A549 (cell line): ENCODE measurements around the gene FADS6. TPM values are rescaled to one million over a fixed set of nuclear protein-coding genes. Genes with fewer than 3 reads are reported as not detected.

ENCODE experiments used
- ATAC-seq, 2 experiments: fragments of 200-7000 bp in 1 of 2; fragments of >200 bp in 1 of 2; cut with Nextera tagmentation in 1 of 2; cut with Tn5 transposase in 1 of 2; 3 replicates each; pipeline versions ENCODE4 v1.8.0 to v1.9.1; 2018 to 2020; ENCODE audit warnings: mild to moderate bottlenecking in 1 of 2, moderate library complexity in 1 of 2
- CTCF ChIA-PET: fragments of 300-600 bp; sonication (Branson Sonifier 250); formaldehyde crosslinking; extraction: SDS; loops from one replicate; lab custom pipeline; 2021; ENCODE audit warnings: antibody characterized with exemption, inconsistent platforms; lab: Yijun Ruan, JAX
- POLR2A ChIA-PET: fragments of 350-600 bp; formaldehyde crosslinking; extraction: SDS; loops from one replicate; lab custom pipeline; 2021; ENCODE audit warnings: antibody characterized with exemption, inconsistent platforms; lab: Yijun Ruan, JAX
- DNase-seq, 2 experiments: peaks; one replicate each; pipeline versions ENCODE4 v3.0.0 to v3.0.0-alpha.2; 2011 to 2016; ENCODE audit warnings: low read depth in 1 of 2, low spot score in 1 of 2
- FAIRE-seq: peaks from 2 replicates; lab custom pipeline; 2011; peaks lifted over from hg19 to GRCh38; lab: Jason Lieb, UNC
- H3K27ac ChIP-seq, 2 experiments: fragments of >200 bp; sonication (Bioruptor Twin); formaldehyde crosslinking; 3 replicates each; pipeline ENCODE4 v1.5.1; 2016 to 2017
- H3K4me1 ChIP-seq: fragments of >200 bp; sonication (Bioruptor Twin); formaldehyde crosslinking; 3 replicates; pipeline ENCODE4 v1.6.1; 2016
- H3K4me2 ChIP-seq: fragments of >200 bp; sonication (Bioruptor Twin); formaldehyde crosslinking; 3 replicates; pipeline ENCODE4 v1.6.1; 2016
- H3K4me3 ChIP-seq: fragments of >200 bp; sonication (Bioruptor Twin); formaldehyde crosslinking; 3 replicates; pipeline ENCODE4 v1.5.1; 2016
- H3K9me3 ChIP-seq: fragments of >200 bp; sonication (Bioruptor Twin); formaldehyde crosslinking; 3 replicates; pipeline ENCODE4 v1.6.1; 2016
- BHLHE40 ChIP-seq: IDR thresholded peaks from 2 replicates; pipeline ENCODE4 v1.6.1; 2012; ENCODE audit warnings: low read depth, low read length, inconsistent platforms
- CBX2 ChIP-seq: fragments of 200-600 bp; sonication (generic); IDR thresholded peaks from 2 replicates; pipeline ENCODE4 v1.6.1; 2016; ENCODE audit warnings: low read depth, mild to moderate bottlenecking, borderline replicate concordance
- CHD4 ChIP-seq: fragments of 200-600 bp; sonication (generic); IDR thresholded peaks from 2 replicates; pipeline ENCODE4 v1.6.1; 2016; ENCODE audit warnings: antibody characterized with exemption, mild to moderate bottlenecking, borderline replicate concordance
- EHF ChIP-seq: fragments of 250-450 bp; sonication (Bioruptor Pico); IDR thresholded peaks from 2 replicates; pipeline ENCODE4 v1.5.0; 2020; ENCODE audit warnings: mild to moderate bottlenecking
- EHMT2 ChIP-seq: fragments of 200-600 bp; sonication (generic); IDR thresholded peaks from 2 replicates; pipeline ENCODE4 v1.6.1; 2016; ENCODE audit warnings: antibody characterized with exemption, low read depth, mild to moderate bottlenecking, moderate library complexity
- ELK1 ChIP-seq: fragments of 150-350 bp; IDR thresholded peaks from 2 replicates; pipeline ENCODE4 v1.6.1; 2014; ENCODE audit warnings: low read depth, mild to moderate bottlenecking, low read length
- GATA3 ChIP-seq: IDR thresholded peaks from 2 replicates; pipeline ENCODE4 v1.6.1; 2012; ENCODE audit warnings: borderline replicate concordance
- HMGXB4 ChIP-seq: fragments of 250-450 bp; sonication (Bioruptor Pico); IDR thresholded peaks from 2 replicates; pipeline ENCODE4 v1.5.0; 2021; ENCODE audit warnings: mild to moderate bottlenecking, moderate library complexity, borderline replicate concordance
- JUN ChIP-seq, 2 experiments: fragments of >200 bp; sonication (Bioruptor Twin); formaldehyde crosslinking; IDR thresholded peaks; 2 replicates in 1 of 2; 3 replicates in 1 of 2; pipeline ENCODE4 v1.6.1; 2016 to 2017
- KDM1A ChIP-seq: fragments of 200-600 bp; sonication (generic); IDR thresholded peaks from 2 replicates; pipeline ENCODE4 v1.6.1; 2016; ENCODE audit warnings: low read depth, mild to moderate bottlenecking
- MAFK ChIP-seq: fragments of 450-650 bp; IDR thresholded peaks from 2 replicates; pipeline ENCODE4 v1.6.1; 2014; ENCODE audit not compliant: partially characterized antibody
- MYC ChIP-seq: IDR thresholded peaks from 2 replicates; pipeline ENCODE4 v1.6.1; 2012; ENCODE audit warnings: mild to moderate bottlenecking, inconsistent platforms, low read length, improper control_type of control experiment, borderline replicate concordance
- NFE2L2 ChIP-seq: fragments of 150-350 bp; conservative IDR thresholded peaks from 2 replicates; pipeline ENCODE4 v1.6.1; 2014; ENCODE audit warnings: low read length
- NR3C1 ChIP-seq: fragments of >200 bp; sonication (Bioruptor Twin); formaldehyde crosslinking; IDR thresholded peaks from 3 replicates; pipeline ENCODE4 v1.6.1; 2017
- POLR2A ChIP-seq: IDR thresholded peaks from 2 replicates; pipeline ENCODE4 v1.6.1; 2012; ENCODE audit warnings: mild to moderate bottlenecking, low read length
- RNF2 ChIP-seq: fragments of 200-600 bp; sonication (generic); IDR thresholded peaks from 2 replicates; pipeline ENCODE4 v1.6.1; 2016; ENCODE audit warnings: low read depth, mild to moderate bottlenecking, antibody characterized with exemption, moderate library complexity, borderline replicate concordance
- TP53 ChIP-seq: fragments of 250-450 bp; sonication (Bioruptor Pico); IDR thresholded peaks from 2 replicates; pipeline ENCODE4 v1.5.0; 2021; ENCODE audit warnings: mild to moderate bottlenecking, moderate library complexity
- USF2 ChIP-seq: fragments of 450-650 bp; IDR thresholded peaks from 2 replicates; pipeline ENCODE4 v1.6.1; 2014; ENCODE audit warnings: antibody characterized with exemption
- ZC3H11A ChIP-seq: fragments of 450-650 bp; IDR thresholded peaks from 2 replicates; pipeline ENCODE4 v1.6.1; 2014; ENCODE audit warnings: antibody characterized with exemption, mild to moderate bottlenecking
- ZFP36 ChIP-seq: fragments of 450-650 bp; IDR thresholded peaks from 2 replicates; pipeline ENCODE4 v1.6.1; 2014; ENCODE audit warnings: borderline replicate concordance; ENCODE audit not compliant: partially characterized antibody
- WGBS: methylation state at CpG from one replicate; pipeline ENCODE4 v1.1.6; 2017; ENCODE audit errors: missing lambda C conversion rate; 5-methylcytosine and 5-hydroxymethylcytosine counted together
- polyA plus RNA-seq, 4 experiments: library from polyadenylated mRNA; depleted of rRNA in 3 of 4; stranded (reverse); fragments of >200 nt; fragmentation: RNase III in 1 of 4; extraction: RNeasy Plus Mini Kit Qiagen cat#74134 plus additional on column Dnase treatment in 1 of 4; gene quantifications; 2 replicates in 3 of 4; 3 replicates in 1 of 4; pipeline ENCODE4 v1.2.3, GENCODE V29; 2011 to 2017

FADS6 gene
- polyA plus RNA-seq, 2 of the 4 experiments (the other 2 are of a cell fraction), result 0.04 TPM; not detected in 1

GRCh38 chr17:74846621-74847020 is 46.8 kb downstream of the FADS6 start:
- Histone ChIP-seq H3K4me3 (no peak overlapping the region), H3K4me1 (peaks cover 4% of the 10 kb centered on the region; the same call in 1 of the 3 replicates), H3K9me3 (no peaks in the 10 kb centered on the region), H3K27ac (no peak overlapping the region), H3K4me2 (no peak overlapping the region)
- 86% methylated on average over 16 of the region's 16 CpGs for WGBS
- ChIA-PET CTCF (interaction anchor here (0.6 to 42.4 kb wide), 6 partner anchors 8 to 701 kb away, joined by 4 to 1302 read pairs (median 4); partner anchors contain the start of genes FDXR, GRIN2C, NAT9 and OTOP2), POLR2A (interaction anchor here (1.1 to 1.6 kb wide), 2 partner anchors 12 to 26 kb away, joined by 3 to 4 read pairs; partner anchors contain the start of gene FDXR)
- DNase-seq, result no peak
- no peak for ATAC-seq
- TF ChIP-seq KDM1A, result no peak
- TF ChIP-seq HMGXB4, result no peak
- no peak for TF ChIP-seq MAFK
- no peak for TF ChIP-seq RNF2
- no peak for TF ChIP-seq EHF (CRISPR knock-in tag)
- no peak for TF ChIP-seq USF2
- no peak for TF ChIP-seq ZC3H11A
- no peak for TF ChIP-seq NR3C1
- TF ChIP-seq CHD4, result no peak
- TF ChIP-seq CBX2, result no peak
- TF ChIP-seq EHMT2, result no peak
- no peak for TF ChIP-seq POLR2A
- TF ChIP-seq BHLHE40, result no peak
- no peak for FAIRE-seq

GRCh38 chr17:74843352-74843627 is 50.1 kb downstream of the FADS6 start:
- Histone ChIP-seq H3K9me3 (no peaks in the 10 kb centered on the region), H3K4me1 (peaks cover 4% of the 10 kb centered on the region; the same call in 1 of the 3 replicates), H3K4me3 (peak overlapping the region; percentile 50), H3K4me2 (peak overlapping the region; percentile 81), H3K27ac (peak overlapping the region; percentile 82 to 89; a peak in 5 of 6 replicates)
- TF ChIP-seq JUN (IDR thresholded peaks at IDR 0.05) (no peak), MYC (no peak), TP53 (no peak), ELK1 (no peak), NFE2L2 (no peak), ZC3H11A (no peak), GATA3 (no peak), ZFP36 (no peak)
- POLR2A ChIA-PET, result interaction anchor here (0.6 to 2.8 kb wide), 10 partner anchors 13 to 169 kb away, joined by 3 to 24 read pairs (median 4); partner anchors contain the start of genes FDXR, GRIN2C, MRPL58 and NAT9
- no peak for FAIRE-seq
- CTCF ChIA-PET, result interaction anchor here (0.8 to 42.4 kb wide), 18 partner anchors 9 to 186 kb away, joined by 3 to 1302 read pairs (median 6); partner anchors contain the start of genes FDXR, GRIN2C, NAT9 and OTOP2
- WGBS, result 69% methylated on average over 11 of the region's 26 CpGs
- no peak for ATAC-seq
- no peak for DNase-seq
